SK-N-SH (cell line): ENCODE measurements around the gene USH1G. TPM values are rescaled to one million over a fixed set of nuclear protein-coding genes. Genes with fewer than 3 reads are reported as not detected.

Experiments
- CTCF ChIA-PET: fragments of 300-600, 350-600 bp; formaldehyde crosslinking; extraction: SDS; loops from one replicate; lab custom pipeline; 2021; lab: Yijun Ruan, JAX
- POLR2A ChIA-PET: fragments of 350-600 bp; sonication (Branson Sonifier 250); formaldehyde crosslinking; extraction: SDS; loops from one replicate; lab custom pipeline; 2020; ENCODE audit warnings: antibody characterized with exemption, inconsistent platforms; lab: Yijun Ruan, JAX
- DNase-seq: peaks from one replicate; pipeline ENCODE4 v3.0.0; 2012
- H2AFZ ChIP-seq: fragments of 200-600 bp; sonication (generic); 2 replicates; pipeline ENCODE4 v1.8.1; 2016; ENCODE audit warnings: antibody characterized with exemption, mild to moderate bottlenecking, low read depth
- H3F3A ChIP-seq: fragments of 200-600 bp; sonication (generic); replicated peaks from 2 replicates; pipeline ENCODE3; 2016; ENCODE audit warnings: antibody characterized with exemption, mild to moderate bottlenecking; ENCODE audit not compliant: insufficient read depth
- H3K27ac ChIP-seq, 2 experiments: fragments of 200-500 bp in 1 of 2; fragments of 200-600 bp in 1 of 2; sonication (Bioruptor generic) in 1 of 2; sonication (generic), shearing (Covaris generic) in 1 of 2; 2 replicates each; pipeline versions ENCODE4 v1.5.1 to v1.6.1; 2014 to 2016; ENCODE audit warnings: low read depth in 2 of 2, inconsistent platforms in 1 of 2, low read length in 1 of 2, mild to moderate bottlenecking in 1 of 2, mixed read lengths in 1 of 2
- H3K27me3 ChIP-seq: fragments of 200-600 bp; sonication (generic), shearing (Covaris generic); 2 replicates; pipeline ENCODE4 v1.6.1; 2016; ENCODE audit warnings: mixed run types; ENCODE audit not compliant: insufficient read depth
- H3K36me3 ChIP-seq, 2 experiments: fragments of 200-500 bp in 1 of 2; fragments of 200-600 bp in 1 of 2; sonication (Bioruptor generic) in 1 of 2; sonication (generic) in 1 of 2; replicated peaks in 1 of 2; 2 replicates each; pipeline versions ENCODE3 to v1.5.1; 2014 to 2016; ENCODE audit warnings: low read length in 1 of 2, mild to moderate bottlenecking in 1 of 2; ENCODE audit not compliant: insufficient read depth in 2 of 2, control insufficient read depth in 1 of 2
- H3K4me1 ChIP-seq, 2 experiments: fragments of 200-500 bp in 1 of 2; fragments of 200-600 bp in 1 of 2; sonication (Bioruptor generic) in 1 of 2; sonication (generic), shearing (Covaris generic) in 1 of 2; 2 replicates each; pipeline versions ENCODE4 v1.5.1 to v1.6.1; 2014 to 2016; ENCODE audit warnings: low read depth in 1 of 2, low read length in 1 of 2, mixed run types in 1 of 2; ENCODE audit not compliant: insufficient read depth in 2 of 2, control insufficient read depth in 1 of 2
- H3K4me2 ChIP-seq: fragments of 200-600 bp; sonication (generic), shearing (Covaris generic); 2 replicates; pipeline ENCODE4 v1.6.1; 2017; ENCODE audit warnings: mixed run types
- H3K4me3 ChIP-seq, 2 experiments: fragments of 200-500 bp in 1 of 2; fragments of 200-600 bp in 1 of 2; sonication (Bioruptor generic) in 1 of 2; sonication (generic), shearing (Covaris generic) in 1 of 2; 2 replicates each; pipeline versions ENCODE4 v1.5.1 to v1.8.1; 2014 to 2016; ENCODE audit warnings: low read depth in 2 of 2, inconsistent platforms in 1 of 2, low read length in 1 of 2, mild to moderate bottlenecking in 1 of 2, mixed read lengths in 1 of 2, moderate library complexity in 1 of 2
- H3K79me2 ChIP-seq: fragments of 200-600 bp; sonication (generic); 2 replicates; pipeline ENCODE4 v1.8.1; 2017; ENCODE audit warnings: mild to moderate bottlenecking; ENCODE audit not compliant: insufficient read depth
- H3K9ac ChIP-seq: fragments of 200-600 bp; sonication (generic); 2 replicates; pipeline ENCODE4 v1.6.1; 2017; ENCODE audit warnings: mixed run types
- H3K9me2 ChIP-seq: fragments of 200-600 bp; sonication (generic); 2 replicates; pipeline ENCODE4 v1.6.1; 2017; ENCODE audit warnings: mixed run types
- H3K9me3 ChIP-seq: fragments of 200-600 bp; sonication (generic); 2 replicates; pipeline ENCODE4 v1.6.1; 2017; ENCODE audit warnings: mixed run types, mild to moderate bottlenecking, moderate library complexity
- H4K20me1 ChIP-seq: fragments of 200-600 bp; sonication (generic); 2 replicates; pipeline ENCODE4 v1.6.1; 2017; ENCODE audit warnings: mild to moderate bottlenecking, mixed run types; ENCODE audit not compliant: insufficient read depth
- CHD2 ChIP-seq: fragments of 150-350 bp; IDR thresholded peaks from 2 replicates; pipeline ENCODE4 v1.6.1; 2018; ENCODE audit warnings: low read length; ENCODE audit not compliant: partially characterized antibody
- EP300 ChIP-seq, 2 experiments: IDR thresholded peaks; 2 replicates each; pipeline versions ENCODE4 v1.4.0 to v1.6.1; 2012; ENCODE audit warnings: borderline replicate concordance in 1 of 2, low read depth in 1 of 2, low read length in 1 of 2
- FOXJ3 ChIP-seq: sonication (generic); formaldehyde crosslinking; IDR thresholded peaks from 2 replicates; pipeline ENCODE4 v1.5.1; 2020; ENCODE audit warnings: mild to moderate bottlenecking, missing genetic modification reagents
- FOXM1 ChIP-seq: IDR thresholded peaks from 2 replicates; pipeline ENCODE4 v1.4.0; 2012; ENCODE audit warnings: low read depth, mild to moderate bottlenecking
- GATA2 ChIP-seq: sonication (generic); formaldehyde crosslinking; IDR thresholded peaks from 2 replicates; pipeline ENCODE4 v1.5.0; 2020; ENCODE audit warnings: mild to moderate bottlenecking, missing genetic modification reagents
- JUND ChIP-seq: IDR thresholded peaks from 2 replicates; pipeline ENCODE4 v1.4.0; 2012
- NRF1 ChIP-seq: IDR thresholded peaks from 2 replicates; pipeline ENCODE4 v1.6.1; 2012; ENCODE audit warnings: low read depth, mild to moderate bottlenecking, low read length
- POLR2AphosphoS5 ChIP-seq: IDR thresholded peaks from 2 replicates; pipeline ENCODE4 v1.6.1; 2012; ENCODE audit warnings: low read depth, low read length
- RCOR1 ChIP-seq: fragments of 150-350 bp; IDR thresholded peaks from 2 replicates; pipeline ENCODE4 v1.6.1; 2017; ENCODE audit warnings: antibody characterized with exemption, low read length
- RFX5 ChIP-seq: IDR thresholded peaks from 2 replicates; pipeline ENCODE4 v1.6.1; 2012; ENCODE audit warnings: mild to moderate bottlenecking, improper control_type of control experiment, low read length
- RXRA ChIP-seq: IDR thresholded peaks from 2 replicates; pipeline ENCODE4 v1.4.0; 2012; ENCODE audit warnings: low read depth, mild to moderate bottlenecking, borderline replicate concordance
- SMC3 ChIP-seq: IDR thresholded peaks from 2 replicates; pipeline ENCODE4 v1.6.1; 2012; ENCODE audit warnings: low read depth, low read length, improper control_type of control experiment
- WGBS: methylation state at CpG from one replicate; pipeline ENCODE4 v1.1.6; 2017; ENCODE audit warnings: low lambda C conversion rate; 5-methylcytosine and 5-hydroxymethylcytosine counted together
- polyA plus RNA-seq, 3 experiments: library from polyadenylated mRNA; depleted of rRNA; stranded (reverse); fragments of >200 nt; gene quantifications; 2 replicates each; pipeline ENCODE4 v1.2.3, GENCODE V29; 2012
- TF ChIP-seq, protein P1 (sequence below): IDR thresholded peaks from 2 replicates; pipeline ENCODE4 v1.4.0; 2012; ENCODE audit warnings: low read depth, borderline replicate concordance
- TF ChIP-seq, protein P2 (sequence below): IDR thresholded peaks from 2 replicates; pipeline ENCODE4; 2012
- TF ChIP-seq, protein P3 (sequence below): fragments of 150-350 bp; IDR thresholded peaks from 2 replicates; pipeline ENCODE4 v1.6.1; 2017; ENCODE audit warnings: antibody characterized with exemption, low read length, low read depth, borderline replicate concordance
- TF ChIP-seq, protein P4 (sequence below): IDR thresholded peaks from 2 replicates; pipeline ENCODE4 v1.4.0; 2012; ENCODE audit warnings: low read depth, borderline replicate concordance

The USH1G gene
- polyA plus RNA-seq, 1 of the 3 experiments (the other 2 are of a cell fraction), result not detected

DNA sequence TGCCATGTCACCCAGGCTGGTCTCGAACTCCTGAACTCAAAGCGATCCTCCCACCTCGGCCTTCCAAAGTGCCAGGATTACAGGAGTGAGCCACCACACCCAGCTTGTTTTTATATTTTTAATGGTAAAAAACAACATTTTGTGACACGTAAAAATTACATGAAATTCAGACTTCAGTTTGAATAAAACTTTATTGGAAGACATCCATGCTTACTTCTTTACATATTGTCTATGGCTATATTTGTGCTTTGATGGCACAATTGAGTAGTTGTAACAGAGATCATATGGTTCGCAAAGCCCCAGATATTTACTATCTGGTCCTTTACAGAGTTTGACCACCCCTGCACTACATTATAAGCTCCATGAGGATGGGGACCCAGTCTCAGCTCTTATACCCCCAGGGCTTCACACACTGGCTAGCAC, 48.4 kb downstream of the USH1G start:
- Histone ChIP-seq H3K79me2 (peaks cover 15% of the 10 kb centered on the region), H3F3A (no peaks in the 10 kb centered on the region), H3K27me3 (no peaks in the 10 kb centered on the region), H3K4me3 (no peak overlapping the region), H3K27ac (no peak overlapping the region), H2AFZ (no peak overlapping the region), H3K9me2 (no peaks in the 10 kb centered on the region), H3K9me3 (no peaks in the 10 kb centered on the region), H3K9ac (no peak overlapping the region), H3K4me1 (peaks cover 12 to 19% of the 10 kb centered on the region in 2 experiments; a peak in 3 of 4 replicates), H3K36me3 (peaks cover 0 to 5% of the 10 kb centered on the region in 2 experiments), H4K20me1 (peaks cover 5% of the 10 kb centered on the region; the same call in 1 of the 2 replicates), H3K4me2 (no peak overlapping the region; the same call in 1 of the 2 replicates)
- WGBS, result 98% methylated on average over 5 of the region's 5 CpGs
- POLR2A ChIA-PET, result no interaction called here
- CTCF ChIA-PET, result interaction anchor here (0.8 to 47.7 kb wide), 4 partner anchors 10 to 83 kb away, joined by 3 to 3869 read pairs (median 4); partner anchors contain the start of genes GRIN2C and NAT9
- TF ChIP-seq, protein P1, sequence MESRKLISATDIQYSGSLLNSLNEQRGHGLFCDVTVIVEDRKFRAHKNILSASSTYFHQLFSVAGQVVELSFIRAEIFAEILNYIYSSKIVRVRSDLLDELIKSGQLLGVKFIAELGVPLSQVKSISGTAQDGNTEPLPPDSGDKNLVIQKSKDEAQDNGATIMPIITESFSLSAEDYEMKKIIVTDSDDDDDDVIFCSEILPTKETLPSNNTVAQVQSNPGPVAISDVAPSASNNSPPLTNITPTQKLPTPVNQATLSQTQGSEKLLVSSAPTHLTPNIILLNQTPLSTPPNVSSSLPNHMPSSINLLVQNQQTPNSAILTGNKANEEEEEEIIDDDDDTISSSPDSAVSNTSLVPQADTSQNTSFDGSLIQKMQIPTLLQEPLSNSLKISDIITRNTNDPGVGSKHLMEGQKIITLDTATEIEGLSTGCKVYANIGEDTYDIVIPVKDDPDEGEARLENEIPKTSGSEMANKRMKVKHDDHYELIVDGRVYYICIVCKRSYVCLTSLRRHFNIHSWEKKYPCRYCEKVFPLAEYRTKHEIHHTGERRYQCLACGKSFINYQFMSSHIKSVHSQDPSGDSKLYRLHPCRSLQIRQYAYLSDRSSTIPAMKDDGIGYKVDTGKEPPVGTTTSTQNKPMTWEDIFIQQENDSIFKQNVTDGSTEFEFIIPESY, result no peak
- TF ChIP-seq, protein P2, sequence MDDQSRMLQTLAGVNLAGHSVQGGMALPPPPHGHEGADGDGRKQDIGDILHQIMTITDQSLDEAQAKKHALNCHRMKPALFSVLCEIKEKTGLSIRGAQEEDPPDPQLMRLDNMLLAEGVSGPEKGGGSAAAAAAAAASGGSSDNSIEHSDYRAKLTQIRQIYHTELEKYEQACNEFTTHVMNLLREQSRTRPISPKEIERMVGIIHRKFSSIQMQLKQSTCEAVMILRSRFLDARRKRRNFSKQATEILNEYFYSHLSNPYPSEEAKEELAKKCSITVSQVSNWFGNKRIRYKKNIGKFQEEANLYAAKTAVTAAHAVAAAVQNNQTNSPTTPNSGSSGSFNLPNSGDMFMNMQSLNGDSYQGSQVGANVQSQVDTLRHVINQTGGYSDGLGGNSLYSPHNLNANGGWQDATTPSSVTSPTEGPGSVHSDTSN, result no peak
- TF ChIP-seq GATA2 (CRISPR knock-in tag) (no peak), JUND (no peak), FOXM1 (no peak), RXRA (no peak), RFX5 (no peak), EP300 (IDR thresholded peaks at IDR 0.05; ENCODE audit: borderline replicate concordance in 1 of 2, low read depth in 1 of 2, low read length in 1 of 2) (no peak), POLR2AphosphoS5 (no peak), SMC3 (no peak), FOXJ3 (CRISPR knock-in tag) (no peak), NRF1 (no peak), RCOR1 (no peak), CHD2 (no peak)
- TF ChIP-seq, protein P3, sequence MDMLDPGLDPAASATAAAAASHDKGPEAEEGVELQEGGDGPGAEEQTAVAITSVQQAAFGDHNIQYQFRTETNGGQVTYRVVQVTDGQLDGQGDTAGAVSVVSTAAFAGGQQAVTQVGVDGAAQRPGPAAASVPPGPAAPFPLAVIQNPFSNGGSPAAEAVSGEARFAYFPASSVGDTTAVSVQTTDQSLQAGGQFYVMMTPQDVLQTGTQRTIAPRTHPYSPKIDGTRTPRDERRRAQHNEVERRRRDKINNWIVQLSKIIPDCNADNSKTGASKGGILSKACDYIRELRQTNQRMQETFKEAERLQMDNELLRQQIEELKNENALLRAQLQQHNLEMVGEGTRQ, result no peak
- TF ChIP-seq, protein P4, sequence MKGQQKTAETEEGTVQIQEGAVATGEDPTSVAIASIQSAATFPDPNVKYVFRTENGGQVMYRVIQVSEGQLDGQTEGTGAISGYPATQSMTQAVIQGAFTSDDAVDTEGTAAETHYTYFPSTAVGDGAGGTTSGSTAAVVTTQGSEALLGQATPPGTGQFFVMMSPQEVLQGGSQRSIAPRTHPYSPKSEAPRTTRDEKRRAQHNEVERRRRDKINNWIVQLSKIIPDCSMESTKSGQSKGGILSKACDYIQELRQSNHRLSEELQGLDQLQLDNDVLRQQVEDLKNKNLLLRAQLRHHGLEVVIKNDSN, result no peak
- no peak for DNase-seq
